Panc1 (cell line): ENCODE results near the gene WIPF2.

Experiments
- POLR2AphosphoS5 ChIP-seq: IDR thresholded peaks from 2 replicates; pipeline ENCODE4 v1.6.1; 2012; ENCODE audit warnings: mild to moderate bottlenecking, low read depth, low read length, moderate library complexity
- SIN3A ChIP-seq: IDR thresholded peaks from 2 replicates; pipeline ENCODE4 v1.6.1; 2012; ENCODE audit warnings: low read depth, mild to moderate bottlenecking, low read length, moderate library complexity, borderline replicate concordance; ENCODE audit not compliant: insufficient read depth
- TCF7L2 ChIP-seq: IDR thresholded peaks from 2 replicates; pipeline ENCODE4 v1.6.1; 2011; ENCODE audit warnings: mild to moderate bottlenecking, low read depth, low read length, inconsistent platforms
- TF ChIP-seq, protein P1 (sequence below): fragments of 450-650 bp; IDR thresholded peaks from 2 replicates; pipeline ENCODE4 v1.5.1; 2017; ENCODE audit warnings: mild to moderate bottlenecking
- TF ChIP-seq, protein P2 (sequence below), 2 experiments: IDR thresholded peaks; 2 replicates each; pipeline ENCODE4 v1.6.1; 2011 to 2012; ENCODE audit warnings: low read depth in 2 of 2, control low read depth in 1 of 2, low read length in 1 of 2, mild to moderate bottlenecking in 1 of 2, moderate library complexity in 1 of 2; ENCODE audit not compliant: insufficient read depth in 1 of 2

DNA sequence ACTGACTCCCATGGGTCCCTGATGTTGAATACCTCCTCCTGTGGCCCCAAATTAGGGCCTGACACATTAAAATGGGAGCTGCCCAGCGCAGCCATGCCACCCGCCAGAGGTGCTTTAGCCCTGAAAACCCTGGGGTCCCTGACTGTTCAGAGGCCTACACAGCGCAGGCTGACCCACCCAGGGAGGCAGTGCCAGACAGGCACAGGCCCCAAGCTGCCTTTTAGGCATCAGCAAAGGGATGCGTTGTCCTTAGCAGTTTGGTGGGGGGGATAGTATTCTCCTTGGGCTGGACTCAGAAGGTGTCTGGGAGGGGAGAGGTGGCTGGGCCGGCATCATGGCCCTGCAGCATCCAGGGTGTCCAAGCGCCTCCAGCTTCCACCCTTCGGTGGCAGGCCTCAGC lies 40.4 kb upstream of the WIPF2 start:
- TF ChIP-seq, protein P1, sequence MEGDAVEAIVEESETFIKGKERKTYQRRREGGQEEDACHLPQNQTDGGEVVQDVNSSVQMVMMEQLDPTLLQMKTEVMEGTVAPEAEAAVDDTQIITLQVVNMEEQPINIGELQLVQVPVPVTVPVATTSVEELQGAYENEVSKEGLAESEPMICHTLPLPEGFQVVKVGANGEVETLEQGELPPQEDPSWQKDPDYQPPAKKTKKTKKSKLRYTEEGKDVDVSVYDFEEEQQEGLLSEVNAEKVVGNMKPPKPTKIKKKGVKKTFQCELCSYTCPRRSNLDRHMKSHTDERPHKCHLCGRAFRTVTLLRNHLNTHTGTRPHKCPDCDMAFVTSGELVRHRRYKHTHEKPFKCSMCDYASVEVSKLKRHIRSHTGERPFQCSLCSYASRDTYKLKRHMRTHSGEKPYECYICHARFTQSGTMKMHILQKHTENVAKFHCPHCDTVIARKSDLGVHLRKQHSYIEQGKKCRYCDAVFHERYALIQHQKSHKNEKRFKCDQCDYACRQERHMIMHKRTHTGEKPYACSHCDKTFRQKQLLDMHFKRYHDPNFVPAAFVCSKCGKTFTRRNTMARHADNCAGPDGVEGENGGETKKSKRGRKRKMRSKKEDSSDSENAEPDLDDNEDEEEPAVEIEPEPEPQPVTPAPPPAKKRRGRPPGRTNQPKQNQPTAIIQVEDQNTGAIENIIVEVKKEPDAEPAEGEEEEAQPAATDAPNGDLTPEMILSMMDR, result no peak
- TF ChIP-seq, protein P2, sequence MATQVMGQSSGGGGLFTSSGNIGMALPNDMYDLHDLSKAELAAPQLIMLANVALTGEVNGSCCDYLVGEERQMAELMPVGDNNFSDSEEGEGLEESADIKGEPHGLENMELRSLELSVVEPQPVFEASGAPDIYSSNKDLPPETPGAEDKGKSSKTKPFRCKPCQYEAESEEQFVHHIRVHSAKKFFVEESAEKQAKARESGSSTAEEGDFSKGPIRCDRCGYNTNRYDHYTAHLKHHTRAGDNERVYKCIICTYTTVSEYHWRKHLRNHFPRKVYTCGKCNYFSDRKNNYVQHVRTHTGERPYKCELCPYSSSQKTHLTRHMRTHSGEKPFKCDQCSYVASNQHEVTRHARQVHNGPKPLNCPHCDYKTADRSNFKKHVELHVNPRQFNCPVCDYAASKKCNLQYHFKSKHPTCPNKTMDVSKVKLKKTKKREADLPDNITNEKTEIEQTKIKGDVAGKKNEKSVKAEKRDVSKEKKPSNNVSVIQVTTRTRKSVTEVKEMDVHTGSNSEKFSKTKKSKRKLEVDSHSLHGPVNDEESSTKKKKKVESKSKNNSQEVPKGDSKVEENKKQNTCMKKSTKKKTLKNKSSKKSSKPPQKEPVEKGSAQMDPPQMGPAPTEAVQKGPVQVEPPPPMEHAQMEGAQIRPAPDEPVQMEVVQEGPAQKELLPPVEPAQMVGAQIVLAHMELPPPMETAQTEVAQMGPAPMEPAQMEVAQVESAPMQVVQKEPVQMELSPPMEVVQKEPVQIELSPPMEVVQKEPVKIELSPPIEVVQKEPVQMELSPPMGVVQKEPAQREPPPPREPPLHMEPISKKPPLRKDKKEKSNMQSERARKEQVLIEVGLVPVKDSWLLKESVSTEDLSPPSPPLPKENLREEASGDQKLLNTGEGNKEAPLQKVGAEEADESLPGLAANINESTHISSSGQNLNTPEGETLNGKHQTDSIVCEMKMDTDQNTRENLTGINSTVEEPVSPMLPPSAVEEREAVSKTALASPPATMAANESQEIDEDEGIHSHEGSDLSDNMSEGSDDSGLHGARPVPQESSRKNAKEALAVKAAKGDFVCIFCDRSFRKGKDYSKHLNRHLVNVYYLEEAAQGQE (IDR thresholded peaks at IDR 0.05; ENCODE audit: insufficient read depth in 1 of 2, low read depth in 2 of 2, low read length in 1 of 2), result no peak
- TF ChIP-seq POLR2AphosphoS5 (no peak), TCF7L2 (no peak), SIN3A (no peak)
